HCT116 (cell line): ENCODE results near the gene CLASP1. TPM values are rescaled to one million over a fixed set of nuclear protein-coding genes. Genes with fewer than 3 reads are reported as not detected.

ENCODE experiments used
- ATAC-seq: fragments of 200-7000 bp; cut with Tn5 transposase; 2 replicates; pipeline ENCODE4 v1.9.1; 2020; ENCODE audit warnings: mild to moderate bottlenecking, moderate library complexity
- BruUV-seq: library from RNA; stranded (reverse); fragments of 400-500 nt; replicated peaks from 2 replicates; lab custom pipeline; 2021; lab: Mats Ljungman, UMichigan
- CTCF ChIA-PET: fragments of 300-600 bp; sonication (Branson Sonifier 250); formaldehyde crosslinking; loops from one replicate; lab custom pipeline; 2021; ENCODE audit warnings: antibody characterized with exemption; lab: Charles Lee
- POLR2A ChIA-PET: fragments of 300-600, 350-600 bp; sonication (Branson Sonifier 250); formaldehyde crosslinking; loops from one replicate; lab custom pipeline; 2021; ENCODE audit warnings: antibody characterized with exemption; lab: Charles Lee
- RAD21 ChIA-PET, 2 experiments: fragments of 300-600 bp; sonication (Branson Sonifier 250); formaldehyde crosslinking; loops; one replicate each; lab custom pipeline; 2023; ENCODE audit warnings: low total read pairs in 2 of 2; ENCODE audit not compliant: uncharacterized antibody in 2 of 2, unreplicated experiment in 2 of 2, low non-redundant PET in 1 of 2; lab: Charles Lee
- DNase-seq: peaks from one replicate; pipeline ENCODE4 v3.0.0-alpha.2; 2010; ENCODE audit warnings: low read depth, low spot score
- H2AFZ ChIP-seq: fragments of 200-600 bp; shearing (Covaris generic), sonication (generic); 2 replicates; pipeline ENCODE4 v1.6.1; 2017; ENCODE audit warnings: low read depth, mixed run types, mixed read lengths, antibody characterized with exemption, low read length; ENCODE audit not compliant: poor library complexity, severe bottlenecking
- H3K27ac ChIP-seq: 2 replicates; pipeline ENCODE4 v1.5.1; 2012; ENCODE audit warnings: low read depth, low read length
- H3K27me3 ChIP-seq: fragments of 200-600 bp; sonication (generic); 2 replicates; pipeline ENCODE4 v1.6.1; 2016; ENCODE audit warnings: mixed run types, low read length, mixed read lengths; ENCODE audit not compliant: insufficient read depth
- H3K36me3 ChIP-seq, 2 experiments: fragments of 200-500 bp in 1 of 2; fragments of 200-600 bp in 1 of 2; sonication (Bioruptor generic) in 1 of 2; sonication (generic) in 1 of 2; 2 replicates each; pipeline versions ENCODE4 v1.5.1 to v1.6.1; 2014 to 2016; ENCODE audit warnings: low read length in 2 of 2, inconsistent platforms in 1 of 2, mixed read lengths in 1 of 2, mixed run types in 1 of 2; ENCODE audit not compliant: insufficient read depth in 2 of 2, control insufficient read depth in 1 of 2
- H3K4me1 ChIP-seq, 2 experiments: fragments of 200-600 bp in 1 of 2; sonication (generic) in 1 of 2; 2 replicates each; pipeline versions ENCODE4 v1.5.1 to v1.6.1; 2012 to 2017; ENCODE audit warnings: low read length in 2 of 2, inconsistent platforms in 1 of 2, mild to moderate bottlenecking in 1 of 2, mixed read lengths in 1 of 2, mixed run types in 1 of 2, moderate library complexity in 1 of 2; ENCODE audit not compliant: insufficient read depth in 2 of 2, control insufficient read depth in 1 of 2
- H3K4me2 ChIP-seq: fragments of 200-600 bp; sonication (generic); 2 replicates; pipeline ENCODE4 v1.6.1; 2017; ENCODE audit warnings: mixed run types, low read length, mixed read lengths
- H3K4me3 ChIP-seq, 2 experiments: fragments of 200-600 bp in 1 of 2; sonication (generic) in 1 of 2; replicated peaks in 1 of 2; 2 replicates each; pipeline ENCODE4 v1.5.1; 2011 to 2016; ENCODE audit warnings: low read length in 2 of 2, control low read depth in 1 of 2, low read depth in 1 of 2, mild to moderate bottlenecking in 1 of 2, mixed read lengths in 1 of 2, mixed run types in 1 of 2
- H3K79me2 ChIP-seq: fragments of 200-600 bp; sonication (generic); 2 replicates; pipeline ENCODE4 v1.6.1; 2017; ENCODE audit warnings: mild to moderate bottlenecking, mixed run types, low read length, moderate library complexity, mixed read lengths; ENCODE audit not compliant: insufficient read depth
- H3K9ac ChIP-seq: fragments of 200-600 bp; sonication (generic); 2 replicates; pipeline ENCODE4 v1.6.1; 2016; ENCODE audit warnings: low read length, mixed read lengths
- H3K9me2 ChIP-seq: fragments of 200-600 bp; sonication (generic), shearing (Covaris generic); 2 replicates; pipeline ENCODE4 v1.6.1; 2017; ENCODE audit warnings: mixed run types, mild to moderate bottlenecking, moderate library complexity; ENCODE audit not compliant: insufficient read depth
- H3K9me3 ChIP-seq, 2 experiments: fragments of 200-500 bp in 1 of 2; fragments of 200-600 bp in 1 of 2; sonication (Bioruptor generic) in 1 of 2; sonication (generic) in 1 of 2; 2 replicates each; pipeline ENCODE4 v1.6.1; 2014 to 2017; ENCODE audit warnings: low read length in 2 of 2, mixed read lengths in 2 of 2, inconsistent platforms in 1 of 2, low read depth in 1 of 2, mild to moderate bottlenecking in 1 of 2, mixed run types in 1 of 2, moderate library complexity in 1 of 2; ENCODE audit not compliant: control insufficient read depth in 1 of 2, insufficient read depth in 1 of 2
- H4K20me1 ChIP-seq: fragments of 200-600 bp; sonication (generic), shearing (Covaris generic); 2 replicates; pipeline ENCODE4 v1.6.1; 2017; ENCODE audit warnings: mixed run types, mild to moderate bottlenecking, moderate library complexity; ENCODE audit not compliant: insufficient read depth
- CBX3 ChIP-seq: IDR thresholded peaks from 2 replicates; pipeline ENCODE4 v1.6.1; 2012; ENCODE audit warnings: low read depth
- CTCF ChIP-seq, 3 experiments: fragments of 200-600 bp in 1 of 3; sonication (generic) in 1 of 3; IDR thresholded peaks in 2 of 3; conservative IDR thresholded peaks in 1 of 3; 2 replicates each; pipeline ENCODE4 v1.5.1; 2012 to 2017; ENCODE audit warnings: low read depth in 2 of 3, low read length in 2 of 3, antibody characterized with exemption in 1 of 3, borderline replicate concordance in 1 of 3, control low read depth in 1 of 3, mild to moderate bottlenecking in 1 of 3, mixed read lengths in 1 of 3, mixed run types in 1 of 3, moderate library complexity in 1 of 3; ENCODE audit not compliant: insufficient read depth in 1 of 3
- ELF1 ChIP-seq: IDR thresholded peaks from 2 replicates; pipeline ENCODE4 v1.6.1; 2012; ENCODE audit warnings: low read depth, borderline replicate concordance
- JUND ChIP-seq: IDR thresholded peaks from 2 replicates; pipeline ENCODE4 v1.6.1; 2012
- MAX ChIP-seq: IDR thresholded peaks from 2 replicates; pipeline ENCODE4 v1.6.1; 2012
- POLR2A ChIP-seq: IDR thresholded peaks from 2 replicates; pipeline ENCODE4 v1.7.0; 2011; ENCODE audit warnings: borderline replicate concordance; ENCODE audit not compliant: insufficient read depth, insufficient read length; ENCODE audit errors: extremely low read depth
- RAD21 ChIP-seq: IDR thresholded peaks from 2 replicates; pipeline ENCODE4 v1.6.1; 2012; ENCODE audit warnings: low read depth, mild to moderate bottlenecking
- ZBTB33 ChIP-seq: IDR thresholded peaks from 2 replicates; pipeline ENCODE4 v1.6.1; 2011; ENCODE audit warnings: mild to moderate bottlenecking, low read length, moderate library complexity; ENCODE audit not compliant: insufficient replicate concordance; ENCODE audit errors: extremely low read depth
- ZFX ChIP-seq: fragments of 450-650 bp; IDR thresholded peaks from 2 replicates; pipeline ENCODE4 v1.6.1; 2017
- intact Hi-C: fragments of 100-400 bp; cut with micrococcal nuclease; formaldehyde crosslinking; loops from 2 replicates; pipeline ENCODE4 v1.10.0; 2022
- total RNA-seq: library from RNA; stranded (reverse); gene quantifications from one replicate; pipeline ENCODE4 v1.2.1, GENCODE V29; 2021; ENCODE audit not compliant: unreplicated experiment

CLASP1 gene
- total RNA-seq, 1 experiment from 2014 or later, result 41.9 TPM

GRCh38 chr2:121436918-121437317 lies 212.3 kb downstream of the CLASP1 start:
- Histone ChIP-seq H3K9me2 (no peaks in the 10 kb centered on the region), H4K20me1 (no peaks in the 10 kb centered on the region), H3K9ac (no peak overlapping the region), H3K27ac (no peak overlapping the region), H2AFZ (no peak overlapping the region), H3K27me3 (no peaks in the 10 kb centered on the region), H3K4me2 (no peak overlapping the region), H3K9me3 (no peaks in the 10 kb centered on the region), H3K36me3 (no peaks in the 10 kb centered on the region), H3K4me1 (no peaks in the 10 kb centered on the region), H3K4me3 (no peak overlapping the region), H3K79me2 (no peaks in the 10 kb centered on the region)
- intact Hi-C loops, result no loop called here
- ChIA-PET RAD21 (no interaction called here), CTCF (no interaction called here), POLR2A (no interaction called here)
- no peak for DNase-seq
- TF ChIP-seq ELF1 (no peak), CBX3 (no peak), POLR2A (no peak), JUND (no peak), ZFX (no peak), CTCF (IDR thresholded peaks at IDR 0.05 in 2 of 3, conservative IDR thresholded peaks at IDR 0.05 in 1 of 3; ENCODE audit: borderline replicate concordance in 1 of 3, insufficient read depth in 1 of 3, low read depth in 2 of 3, low read length in 2 of 3) (no peak), MAX (no peak), ZBTB33 (no peak), RAD21 (no peak)
- BruUV-seq, result no TSS peak
- no peak for ATAC-seq
